Measurements from ENCODE around the gene C2orf68. TPM values are rescaled to one million over a fixed set of nuclear protein-coding genes. Genes with fewer than 3 reads are reported as not detected.

Gene C2orf68
- total and polyA plus RNA-seq, 9 of the 15 experiments (the other 6 are each of a cell fraction or from before 2014, with no cell fraction given) = 22.1 to 50.0 (median 31.8) TPM

DNA sequence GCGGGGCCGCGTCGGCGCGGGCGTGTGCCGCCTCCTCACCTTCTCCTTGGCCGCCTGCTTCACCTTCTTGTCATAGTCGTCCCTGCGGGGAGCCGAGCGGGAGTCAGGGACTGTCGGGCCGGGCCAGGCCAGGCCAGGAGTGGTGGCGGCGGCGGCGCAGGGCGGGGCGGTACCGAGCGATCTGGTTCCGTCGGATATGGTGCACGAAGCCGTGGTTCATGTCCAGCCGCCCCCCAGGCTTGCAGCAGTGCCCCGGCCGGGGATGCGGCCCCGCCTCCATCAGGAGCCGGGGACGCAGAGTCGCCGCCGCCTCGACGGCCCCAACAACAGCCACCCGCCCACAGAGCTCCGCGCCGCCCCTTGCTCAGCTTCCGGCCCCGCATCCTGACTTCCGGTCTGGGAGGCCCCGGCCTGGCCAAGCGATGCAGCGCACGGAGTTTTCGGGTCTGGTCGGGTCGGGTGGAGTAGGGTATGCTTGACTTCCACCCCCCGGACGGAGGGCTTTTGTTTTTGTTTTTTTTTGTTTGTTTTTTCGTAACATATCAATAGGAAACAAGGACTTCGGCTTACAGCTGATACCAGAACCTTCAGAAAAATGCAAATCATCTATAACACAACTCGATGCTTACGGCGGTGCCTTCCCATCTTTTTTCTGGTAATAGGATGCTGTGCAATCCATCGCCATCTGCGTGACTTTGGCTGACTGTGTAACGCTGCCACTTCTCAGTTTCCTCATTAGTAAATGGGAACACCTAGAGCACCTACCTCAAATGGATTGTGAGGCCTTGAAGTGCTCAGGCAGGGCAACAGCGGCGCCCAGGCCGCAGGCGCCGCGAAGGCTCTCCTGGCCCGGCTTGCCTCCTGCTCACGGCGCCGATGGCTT is at the start of gene C2orf68 (continued):
- TF ChIP-seq, protein P1, sequence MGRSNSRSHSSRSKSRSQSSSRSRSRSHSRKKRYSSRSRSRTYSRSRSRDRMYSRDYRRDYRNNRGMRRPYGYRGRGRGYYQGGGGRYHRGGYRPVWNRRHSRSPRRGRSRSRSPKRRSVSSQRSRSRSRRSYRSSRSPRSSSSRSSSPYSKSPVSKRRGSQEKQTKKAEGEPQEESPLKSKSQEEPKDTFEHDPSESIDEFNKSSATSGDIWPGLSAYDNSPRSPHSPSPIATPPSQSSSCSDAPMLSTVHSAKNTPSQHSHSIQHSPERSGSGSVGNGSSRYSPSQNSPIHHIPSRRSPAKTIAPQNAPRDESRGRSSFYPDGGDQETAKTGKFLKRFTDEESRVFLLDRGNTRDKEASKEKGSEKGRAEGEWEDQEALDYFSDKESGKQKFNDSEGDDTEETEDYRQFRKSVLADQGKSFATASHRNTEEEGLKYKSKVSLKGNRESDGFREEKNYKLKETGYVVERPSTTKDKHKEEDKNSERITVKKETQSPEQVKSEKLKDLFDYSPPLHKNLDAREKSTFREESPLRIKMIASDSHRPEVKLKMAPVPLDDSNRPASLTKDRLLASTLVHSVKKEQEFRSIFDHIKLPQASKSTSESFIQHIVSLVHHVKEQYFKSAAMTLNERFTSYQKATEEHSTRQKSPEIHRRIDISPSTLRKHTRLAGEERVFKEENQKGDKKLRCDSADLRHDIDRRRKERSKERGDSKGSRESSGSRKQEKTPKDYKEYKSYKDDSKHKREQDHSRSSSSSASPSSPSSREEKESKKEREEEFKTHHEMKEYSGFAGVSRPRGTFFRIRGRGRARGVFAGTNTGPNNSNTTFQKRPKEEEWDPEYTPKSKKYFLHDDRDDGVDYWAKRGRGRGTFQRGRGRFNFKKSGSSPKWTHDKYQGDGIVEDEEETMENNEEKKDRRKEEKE (IDR thresholded peaks at IDR 0.05; ENCODE audit: borderline replicate concordance in 1 of 2, control insufficient read depth in 1 of 2, low read depth in 2 of 2, low read length in 1 of 2) = no peak
- TF ChIP-seq, protein P2, sequence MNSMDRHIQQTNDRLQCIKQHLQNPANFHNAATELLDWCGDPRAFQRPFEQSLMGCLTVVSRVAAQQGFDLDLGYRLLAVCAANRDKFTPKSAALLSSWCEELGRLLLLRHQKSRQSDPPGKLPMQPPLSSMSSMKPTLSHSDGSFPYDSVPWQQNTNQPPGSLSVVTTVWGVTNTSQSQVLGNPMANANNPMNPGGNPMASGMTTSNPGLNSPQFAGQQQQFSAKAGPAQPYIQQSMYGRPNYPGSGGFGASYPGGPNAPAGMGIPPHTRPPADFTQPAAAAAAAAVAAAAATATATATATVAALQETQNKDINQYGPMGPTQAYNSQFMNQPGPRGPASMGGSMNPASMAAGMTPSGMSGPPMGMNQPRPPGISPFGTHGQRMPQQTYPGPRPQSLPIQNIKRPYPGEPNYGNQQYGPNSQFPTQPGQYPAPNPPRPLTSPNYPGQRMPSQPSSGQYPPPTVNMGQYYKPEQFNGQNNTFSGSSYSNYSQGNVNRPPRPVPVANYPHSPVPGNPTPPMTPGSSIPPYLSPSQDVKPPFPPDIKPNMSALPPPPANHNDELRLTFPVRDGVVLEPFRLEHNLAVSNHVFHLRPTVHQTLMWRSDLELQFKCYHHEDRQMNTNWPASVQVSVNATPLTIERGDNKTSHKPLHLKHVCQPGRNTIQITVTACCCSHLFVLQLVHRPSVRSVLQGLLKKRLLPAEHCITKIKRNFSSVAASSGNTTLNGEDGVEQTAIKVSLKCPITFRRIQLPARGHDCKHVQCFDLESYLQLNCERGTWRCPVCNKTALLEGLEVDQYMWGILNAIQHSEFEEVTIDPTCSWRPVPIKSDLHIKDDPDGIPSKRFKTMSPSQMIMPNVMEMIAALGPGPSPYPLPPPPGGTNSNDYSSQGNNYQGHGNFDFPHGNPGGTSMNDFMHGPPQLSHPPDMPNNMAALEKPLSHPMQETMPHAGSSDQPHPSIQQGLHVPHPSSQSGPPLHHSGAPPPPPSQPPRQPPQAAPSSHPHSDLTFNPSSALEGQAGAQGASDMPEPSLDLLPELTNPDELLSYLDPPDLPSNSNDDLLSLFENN (IDR thresholded peaks at IDR 0.05; ENCODE audit: low read depth in 2 of 2, low read length in 2 of 2) = no peak
- TF ChIP-seq SNAPC5 (CRISPR knock-in tag; IDR thresholded peaks at IDR 0.05) (no peak), CBFA2T2 (conservative IDR thresholded peaks at IDR 0.05) (no peak), SMARCA5 (IDR thresholded peaks at IDR 0.05) (no peak), ELF2 (CRISPR knock-in tag; IDR thresholded peaks at IDR 0.05) (peak; percentile 9; the same call in 1 of the 2 replicates), MNT (conservative IDR thresholded peaks at IDR 0.05) (peak; percentile 60 to 75), MAX (CRISPR knock-in tag; IDR thresholded peaks at IDR 0.05) (0 out of 2 replicates have a peak, but pooled peaks have one; percentile 15), NEUROD1 (IDR thresholded peaks at IDR 0.05; ENCODE audit: borderline replicate concordance, low read depth, low read length, partially characterized antibody) (peak; percentile 64), MYNN (IDR thresholded peaks at IDR 0.05) (no peak), MYNN (CRISPR knock-in tag; IDR thresholded peaks at IDR 0.05) (no peak), DIDO1 (tag; IDR thresholded peaks at IDR 0.05; ENCODE audit: low read depth) (no peak), YY1 (IDR thresholded peaks at IDR 0.05; ENCODE audit: borderline replicate concordance in 1 of 3, control insufficient read depth in 1 of 3, extremely low read depth in 1 of 3, insufficient read depth in 3 of 3, insufficient read length in 1 of 3, insufficient replicate concordance in 2 of 3, low read depth in 1 of 3, low read length in 2 of 3) (peak in 2 of 3 experiments; percentile 61 to 76), CBX1 (IDR thresholded peaks at IDR 0.05; ENCODE audit: low read depth) (peak; percentile 66; the same call in 1 of the 2 replicates)
- TF ChIP-seq, protein P3, sequence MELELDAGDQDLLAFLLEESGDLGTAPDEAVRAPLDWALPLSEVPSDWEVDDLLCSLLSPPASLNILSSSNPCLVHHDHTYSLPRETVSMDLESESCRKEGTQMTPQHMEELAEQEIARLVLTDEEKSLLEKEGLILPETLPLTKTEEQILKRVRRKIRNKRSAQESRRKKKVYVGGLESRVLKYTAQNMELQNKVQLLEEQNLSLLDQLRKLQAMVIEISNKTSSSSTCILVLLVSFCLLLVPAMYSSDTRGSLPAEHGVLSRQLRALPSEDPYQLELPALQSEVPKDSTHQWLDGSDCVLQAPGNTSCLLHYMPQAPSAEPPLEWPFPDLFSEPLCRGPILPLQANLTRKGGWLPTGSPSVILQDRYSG (tag; conservative IDR thresholded peaks at IDR 0.05; ENCODE audit: low read depth) = no peak
